NCI-H2029 treated with DMSO at 0.1 percent for 48 hours (cell line): Measurements from ENCODE around the gene EPS8L2.
"Not testable (repeated sequence)": the region's sequence is repeated elsewhere in the genome, so short reads cannot be mapped to it uniquely, and the experiment has no call there.

Experiments used
- DNase-seq: peaks from one replicate; lab custom pipeline; 2025; lab: John Stamatoyannopoulos, UW

EPS8L2 gene

GRCh38 chr11:690244-690643 is 15.8 kb upstream of the EPS8L2 start:
- not testable (repeated sequence) for DNase-seq

GRCh38 chr11:690738-691633 is 15.0 kb upstream of the EPS8L2 start:
- DNase-seq, result no peak

GRCh38 chr11:691710-692590 is 14.1 kb upstream of the EPS8L2 start:
- DNase-seq, result no peak

GRCh38 chr11:692824-693414 is 13.1 kb upstream of the EPS8L2 start:
- DNase-seq, result no peak

GRCh38 chr11:693415-693831 is 12.6 kb upstream of the EPS8L2 start:
- DNase-seq, result no peak

GRCh38 chr11:693887-694562 is 12.0 kb upstream of the EPS8L2 start:
- DNase-seq, result peak; percentile 37

- peak; percentile 94 for DNase-seq
These were observed 11.3 kb upstream of the EPS8L2 start, which contains the start of gene DEAF1 for GRCh38 chr11:694563-695287. Gene DEAF1, minus strand, starts transcription at chr11:695222. Its CDS starts 175 bp downstream, at chr11:695047.

- DNase-seq, result no peak
These were observed 10.8 kb upstream of the EPS8L2 start for GRCh38 chr11:695288-695537.

- peak; percentile 76 for DNase-seq
These were observed 10.3 kb upstream of the EPS8L2 start, which contains the start of gene TMEM80 for GRCh38 chr11:695538-696248. Gene TMEM80, plus strand, starts transcription at chr11:695816. Its CDS starts 12 bp downstream, at chr11:695828.

- no peak for DNase-seq
These were observed 9.0 kb upstream of the EPS8L2 start for GRCh38 chr11:696955-697491.

- no peak for DNase-seq
These were observed 8.2 kb upstream of the EPS8L2 start for GRCh38 chr11:697811-698311.

GRCh38 chr11:698493-699115 is 7.4 kb upstream of the EPS8L2 start:
- no peak for DNase-seq

GRCh38 chr11:699116-699508 is 6.9 kb upstream of the EPS8L2 start:
- no peak for DNase-seq

GRCh38 chr11:699753-700152 is 6.3 kb upstream of the EPS8L2 start:
- no peak for DNase-seq

GRCh38 chr11:701741-702461 is 4.1 kb upstream of the EPS8L2 start:
- no peak for DNase-seq

- peak; percentile 66 for DNase-seq
These were observed 3.3 kb upstream of the EPS8L2 start for GRCh38 chr11:702462-703461.

- DNase-seq, result no peak
These were observed 2.5 kb upstream of the EPS8L2 start for GRCh38 chr11:703506-703905.

- DNase-seq, result no peak
These were observed 1.8 kb upstream of the EPS8L2 start for GRCh38 chr11:704228-704674.
